Measurements from ENCODE around the gene TINAG. TPM values are rescaled to one million over a fixed set of nuclear protein-coding genes. Genes with fewer than 3 reads are reported as not detected.

The TINAG gene, protein sequence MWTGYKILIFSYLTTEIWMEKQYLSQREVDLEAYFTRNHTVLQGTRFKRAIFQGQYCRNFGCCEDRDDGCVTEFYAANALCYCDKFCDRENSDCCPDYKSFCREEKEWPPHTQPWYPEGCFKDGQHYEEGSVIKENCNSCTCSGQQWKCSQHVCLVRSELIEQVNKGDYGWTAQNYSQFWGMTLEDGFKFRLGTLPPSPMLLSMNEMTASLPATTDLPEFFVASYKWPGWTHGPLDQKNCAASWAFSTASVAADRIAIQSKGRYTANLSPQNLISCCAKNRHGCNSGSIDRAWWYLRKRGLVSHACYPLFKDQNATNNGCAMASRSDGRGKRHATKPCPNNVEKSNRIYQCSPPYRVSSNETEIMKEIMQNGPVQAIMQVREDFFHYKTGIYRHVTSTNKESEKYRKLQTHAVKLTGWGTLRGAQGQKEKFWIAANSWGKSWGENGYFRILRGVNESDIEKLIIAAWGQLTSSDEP
- total RNA-seq, result not detected in 2 replicates

DNA sequence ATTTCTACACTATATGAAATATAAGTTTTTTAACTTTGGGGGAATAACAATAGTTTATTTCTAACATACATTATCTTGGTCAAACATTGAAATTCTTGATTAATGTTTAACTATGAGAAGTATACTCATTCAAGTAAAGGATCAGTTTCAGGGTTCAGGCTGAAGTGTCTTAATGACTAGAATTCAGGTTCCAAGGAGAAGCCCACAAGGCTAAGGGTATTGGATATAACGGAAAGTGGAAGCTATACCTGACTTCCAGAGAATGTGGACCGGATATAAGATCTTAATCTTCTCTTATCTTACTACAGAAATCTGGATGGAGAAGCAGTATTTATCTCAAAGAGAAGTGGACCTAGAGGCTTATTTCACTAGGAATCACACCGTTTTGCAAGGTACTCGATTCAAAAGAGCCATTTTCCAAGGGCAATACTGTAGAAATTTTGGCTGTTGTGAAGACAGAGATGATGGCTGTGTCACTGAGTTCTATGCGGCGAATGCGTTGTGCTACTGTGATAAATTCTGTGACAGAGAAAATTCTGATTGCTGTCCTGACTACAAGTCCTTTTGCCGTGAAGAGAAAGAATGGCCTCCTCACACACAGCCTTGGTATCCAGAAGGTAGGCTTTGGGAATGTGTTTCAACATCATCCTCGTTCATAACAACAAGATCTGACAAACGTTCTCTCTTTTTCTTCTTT is at the start of gene TINAG:
TINAG (plus strand) TSS at position 153 of the 697 bp plus-strand sequence; CDS start at position 263, 110 bp downstream.
- H3K27me3 Mint-ChIP-seq (ENCODE audit: insufficient read depth), result no peaks in the 10 kb centered on the region
- H3K36me3 Mint-ChIP-seq (ENCODE audit: low read depth), result no peaks in the 10 kb centered on the region
- DNase-seq (ENCODE audit: low spot score), result no peak
- no peak within 1 kb of the TSS for H3K4me3 Mint-ChIP-seq
- no peaks in the 10 kb centered on the region for H3K9me3 Mint-ChIP-seq
- H3K27ac Mint-ChIP-seq, result no peak within 1 kb of the TSS
- intact Hi-C loops (cut with micrococcal nuclease), result no loop called here
- H3K4me1 Mint-ChIP-seq (ENCODE audit: low read depth), result no peaks in the 10 kb centered on the region

DNA sequence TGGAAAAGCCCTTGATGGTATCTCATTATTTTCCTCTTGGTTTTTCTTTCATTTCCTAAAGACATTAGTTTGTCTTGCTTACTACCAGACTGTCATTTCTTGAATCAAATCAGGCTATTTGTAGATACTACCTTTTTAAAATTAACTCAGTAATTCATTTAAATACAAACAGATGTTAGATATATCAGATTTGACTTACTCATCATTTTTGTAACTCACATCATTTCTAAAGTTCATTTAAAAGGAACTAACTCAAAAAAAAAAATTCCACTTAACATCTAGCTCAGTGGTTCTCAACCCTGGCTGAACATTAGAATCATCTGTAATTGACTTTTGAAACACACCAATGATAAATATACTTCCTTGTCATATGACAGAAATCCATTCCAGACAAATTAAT is 48.2 kb upstream of the TINAG start:
- H3K27ac Mint-ChIP-seq, result no peak overlapping the region
- no peaks in the 10 kb centered on the region for H3K36me3 Mint-ChIP-seq (ENCODE audit: low read depth)
- H3K4me1 Mint-ChIP-seq (ENCODE audit: low read depth), result no peaks in the 10 kb centered on the region
- intact Hi-C loops (cut with micrococcal nuclease), result no loop called here
- no peak for DNase-seq (ENCODE audit: low spot score)
- no peak overlapping the region for H3K4me3 Mint-ChIP-seq
- H3K27me3 Mint-ChIP-seq (ENCODE audit: insufficient read depth), result no peaks in the 10 kb centered on the region
- H3K9me3 Mint-ChIP-seq, result no peaks in the 10 kb centered on the region

DNA sequence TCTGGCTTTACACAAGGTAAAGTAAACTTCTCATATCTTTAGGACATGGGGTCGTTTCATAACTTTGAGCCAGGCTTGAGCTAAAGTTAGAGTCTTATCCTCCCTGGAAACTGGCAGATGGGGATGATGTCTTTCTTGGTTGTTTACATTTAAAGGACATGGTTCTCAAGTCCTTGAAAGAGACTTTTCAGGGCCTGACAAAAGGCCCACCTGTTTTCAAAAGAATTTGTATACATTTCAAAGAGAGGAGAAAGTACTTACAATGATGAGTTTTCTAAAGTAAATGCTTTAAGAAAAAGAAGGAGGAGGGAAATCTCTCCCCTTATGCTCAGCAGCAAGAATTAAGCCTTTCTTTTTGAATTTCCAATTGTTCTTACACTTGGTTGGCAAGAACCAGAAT is 45.7 kb upstream of the TINAG start:
- H3K9me3 Mint-ChIP-seq, result no peaks in the 10 kb centered on the region
- H3K36me3 Mint-ChIP-seq (ENCODE audit: low read depth), result no peaks in the 10 kb centered on the region
- intact Hi-C loops (cut with micrococcal nuclease), result no loop called here
- no peak for DNase-seq (ENCODE audit: low spot score)
- no peaks in the 10 kb centered on the region for H3K27me3 Mint-ChIP-seq (ENCODE audit: insufficient read depth)
- no peak overlapping the region for H3K4me3 Mint-ChIP-seq
- no peak overlapping the region for H3K27ac Mint-ChIP-seq
- no peaks in the 10 kb centered on the region for H3K4me1 Mint-ChIP-seq (ENCODE audit: low read depth)

DNA sequence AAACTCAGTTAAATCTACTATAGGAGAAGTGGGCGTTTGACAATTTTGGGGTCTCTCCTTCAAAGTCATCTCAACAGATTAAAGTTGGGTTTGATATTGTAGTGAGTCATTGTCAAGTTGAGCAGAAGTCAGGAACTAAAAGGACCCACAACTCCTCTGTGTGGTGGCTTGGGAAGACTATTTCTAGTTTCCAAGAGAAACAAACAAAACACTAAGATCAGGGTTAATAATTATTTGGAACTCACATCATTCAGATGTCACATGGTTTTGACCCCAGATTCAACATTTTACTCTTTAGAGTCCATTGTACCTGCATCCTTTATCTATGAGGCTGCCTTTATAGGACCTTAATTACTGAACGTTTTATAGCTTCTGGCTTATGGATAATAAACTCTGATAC is 45.3 kb upstream of the TINAG start:
- DNase-seq (ENCODE audit: low spot score), result no peak
- intact Hi-C loops (cut with micrococcal nuclease), result no loop called here
- Mint-ChIP-seq H3K27me3 (ENCODE audit: insufficient read depth) (no peaks in the 10 kb centered on the region), H3K4me3 (no peak overlapping the region), H3K36me3 (ENCODE audit: low read depth) (no peaks in the 10 kb centered on the region), H3K4me1 (ENCODE audit: low read depth) (no peaks in the 10 kb centered on the region), H3K27ac (no peak overlapping the region), H3K9me3 (no peaks in the 10 kb centered on the region)

DNA sequence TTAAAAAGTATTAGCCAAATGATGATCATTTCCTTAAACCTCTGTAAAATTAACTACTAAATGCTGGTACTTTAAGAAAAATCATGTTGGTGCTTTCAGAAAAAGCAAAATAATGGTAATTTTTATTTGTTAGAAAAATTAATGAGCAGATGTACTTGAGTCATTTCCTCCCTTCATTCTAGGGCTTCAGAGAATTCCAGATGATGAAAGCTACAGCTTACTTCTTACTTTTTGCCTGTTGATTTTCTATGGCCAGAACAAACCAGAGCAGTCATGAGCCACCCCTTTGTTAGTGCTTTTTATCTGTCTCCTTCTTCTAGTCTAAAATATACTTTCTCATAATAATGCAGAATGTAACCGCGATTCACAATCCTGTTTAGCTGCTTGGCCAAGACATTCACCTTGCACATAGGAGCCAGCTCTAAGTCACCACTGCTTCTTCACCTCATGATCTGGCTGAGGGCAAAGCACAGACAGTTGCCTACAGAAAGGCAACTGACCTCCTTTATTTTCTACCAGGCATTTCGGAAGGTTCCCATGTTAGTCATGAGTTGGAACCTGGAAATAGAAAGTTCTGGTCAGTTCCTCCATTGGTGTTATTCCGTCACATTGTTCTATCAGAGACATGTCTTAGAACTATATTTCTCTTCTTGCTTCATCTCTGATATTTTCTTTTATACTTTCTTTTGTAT is 43.5 kb upstream of the TINAG start:
- no peak for DNase-seq (ENCODE audit: low spot score)
- no peak overlapping the region for H3K4me3 Mint-ChIP-seq
- no peaks in the 10 kb centered on the region for H3K27me3 Mint-ChIP-seq (ENCODE audit: insufficient read depth)
- no peaks in the 10 kb centered on the region for H3K36me3 Mint-ChIP-seq (ENCODE audit: low read depth)
- H3K4me1 Mint-ChIP-seq (ENCODE audit: low read depth), result no peaks in the 10 kb centered on the region
- H3K27ac Mint-ChIP-seq, result no peak overlapping the region
- intact Hi-C loops (cut with micrococcal nuclease), result no loop called here
- H3K9me3 Mint-ChIP-seq, result no peaks in the 10 kb centered on the region

DNA sequence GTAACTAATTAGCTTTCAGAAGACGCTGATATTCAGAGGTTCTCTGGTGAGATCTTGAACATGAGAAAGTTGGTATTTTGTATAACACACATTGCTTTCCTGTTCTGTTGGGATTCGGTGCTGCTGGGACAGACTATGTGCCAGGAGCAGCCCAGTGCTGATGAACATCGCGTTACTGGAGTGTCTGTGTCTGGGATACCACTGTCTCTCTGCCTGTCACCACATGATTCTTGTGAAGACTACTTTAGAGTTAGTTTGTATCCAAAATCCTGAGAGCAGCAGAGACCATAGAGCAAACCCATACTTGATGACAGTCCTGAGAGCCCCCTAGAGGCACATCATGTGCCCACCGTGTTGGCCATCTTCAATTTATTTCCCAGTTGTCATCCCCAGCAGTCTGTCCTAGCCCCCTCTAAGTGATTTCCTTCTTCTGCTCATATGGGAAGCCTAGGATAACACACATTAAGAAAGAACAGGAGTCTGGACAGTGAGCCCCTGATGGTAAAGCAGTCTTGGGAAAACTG is 41.8 kb upstream of the TINAG start:
- Mint-ChIP-seq H3K4me1 (ENCODE audit: low read depth) (no peaks in the 10 kb centered on the region), H3K36me3 (ENCODE audit: low read depth) (no peaks in the 10 kb centered on the region), H3K9me3 (no peaks in the 10 kb centered on the region), H3K27ac (no peak overlapping the region), H3K4me3 (no peak overlapping the region), H3K27me3 (ENCODE audit: insufficient read depth) (peaks cover 2% of the 10 kb centered on the region)
- no peak for DNase-seq (ENCODE audit: low spot score)
- intact Hi-C loops (cut with micrococcal nuclease), result no loop called here

DNA sequence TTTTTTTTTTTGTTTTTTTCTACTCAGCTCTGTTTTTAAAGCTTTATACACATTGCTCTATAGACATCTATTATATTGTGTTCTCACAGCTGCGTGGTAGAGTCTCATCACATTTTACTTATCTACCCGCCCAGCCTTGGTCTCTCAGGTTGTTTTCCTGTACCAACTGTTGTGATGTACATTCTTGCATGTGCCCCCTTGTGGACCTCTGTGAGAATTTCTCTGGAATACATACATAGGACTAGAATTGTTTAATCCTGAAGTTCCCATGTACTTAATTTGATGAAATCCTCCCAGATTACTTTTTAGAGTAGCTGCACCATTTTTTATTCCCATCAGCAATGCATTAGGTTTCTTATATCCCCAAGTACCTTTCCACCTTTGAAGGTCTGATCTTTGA is 40.4 kb upstream of the TINAG start:
- no peaks in the 10 kb centered on the region for H3K9me3 Mint-ChIP-seq
- DNase-seq (ENCODE audit: low spot score), result no peak
- H3K27me3 Mint-ChIP-seq (ENCODE audit: insufficient read depth), result peaks cover 2% of the 10 kb centered on the region
- H3K4me1 Mint-ChIP-seq (ENCODE audit: low read depth), result no peaks in the 10 kb centered on the region
- intact Hi-C loops (cut with micrococcal nuclease), result no loop called here
- no peak overlapping the region for H3K4me3 Mint-ChIP-seq
- H3K36me3 Mint-ChIP-seq (ENCODE audit: low read depth), result no peaks in the 10 kb centered on the region
- no peak overlapping the region for H3K27ac Mint-ChIP-seq

DNA sequence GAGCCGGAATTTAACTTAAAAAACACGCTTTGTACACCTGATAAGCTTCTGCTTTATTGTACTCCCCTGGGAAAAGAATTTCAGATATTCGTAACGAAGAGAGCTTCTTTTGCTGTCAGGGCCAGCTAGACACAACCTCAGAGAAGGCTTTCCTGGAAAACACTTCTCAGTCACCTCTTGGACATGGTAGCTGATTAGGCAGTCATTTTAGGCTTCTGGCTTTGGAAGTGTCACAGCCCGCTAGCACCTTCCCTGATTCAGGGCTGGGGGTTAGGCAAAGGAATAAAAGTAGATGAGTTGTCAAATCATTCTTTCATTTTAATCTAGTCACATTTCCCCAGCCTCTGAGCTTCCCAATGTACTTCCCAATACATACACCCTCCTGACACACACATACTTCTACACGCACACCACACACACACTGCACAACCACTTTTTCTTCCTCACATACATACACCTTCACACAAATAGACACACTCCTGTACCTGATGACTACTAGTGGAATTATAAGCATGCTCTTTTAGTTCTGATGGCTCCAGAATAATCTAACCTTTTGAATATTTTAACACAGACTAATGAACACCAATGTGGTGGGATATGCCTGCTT is 34.9 kb upstream of the TINAG start:
- H3K27me3 Mint-ChIP-seq (ENCODE audit: insufficient read depth), result peaks cover 2% of the 10 kb centered on the region
- H3K36me3 Mint-ChIP-seq (ENCODE audit: low read depth), result no peaks in the 10 kb centered on the region
- intact Hi-C loops (cut with micrococcal nuclease), result no loop called here

DNA sequence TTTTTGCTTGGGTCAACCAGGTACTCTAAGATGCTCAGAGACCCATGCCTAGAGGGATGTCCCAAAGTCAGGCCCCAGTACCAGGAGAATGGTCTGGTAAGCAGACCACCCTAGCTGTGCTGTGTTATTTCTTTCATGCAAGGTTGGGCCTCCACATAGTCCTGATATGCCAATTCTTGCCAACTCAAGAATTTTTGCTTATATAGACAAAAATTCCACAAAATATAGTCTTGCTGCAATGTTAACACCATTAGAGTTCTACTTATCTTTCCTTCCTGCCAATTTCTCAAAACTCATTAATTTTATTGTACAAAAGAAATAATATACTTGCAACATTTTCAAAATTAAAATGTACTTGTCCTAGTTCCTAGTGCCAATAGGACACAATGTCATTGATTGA is 33.9 kb upstream of the TINAG start:
- Mint-ChIP-seq H3K36me3 (ENCODE audit: low read depth) (no peaks in the 10 kb centered on the region), H3K27ac (no peak overlapping the region), H3K4me3 (no peak overlapping the region), H3K27me3 (ENCODE audit: insufficient read depth) (peaks cover 2% of the 10 kb centered on the region), H3K9me3 (peaks cover 4% of the 10 kb centered on the region), H3K4me1 (ENCODE audit: low read depth) (no peaks in the 10 kb centered on the region)
- no peak for DNase-seq (ENCODE audit: low spot score)
- intact Hi-C loops (cut with micrococcal nuclease), result no loop called here

More for the DNA sequence above, 34.9 kb upstream of the TINAG start:
- no peak for DNase-seq (ENCODE audit: low spot score)
- H3K4me1 Mint-ChIP-seq (ENCODE audit: low read depth), result no peaks in the 10 kb centered on the region
- peaks cover 4% of the 10 kb centered on the region for H3K9me3 Mint-ChIP-seq
- no peak overlapping the region for H3K4me3 Mint-ChIP-seq
- no peak overlapping the region for H3K27ac Mint-ChIP-seq

DNA sequence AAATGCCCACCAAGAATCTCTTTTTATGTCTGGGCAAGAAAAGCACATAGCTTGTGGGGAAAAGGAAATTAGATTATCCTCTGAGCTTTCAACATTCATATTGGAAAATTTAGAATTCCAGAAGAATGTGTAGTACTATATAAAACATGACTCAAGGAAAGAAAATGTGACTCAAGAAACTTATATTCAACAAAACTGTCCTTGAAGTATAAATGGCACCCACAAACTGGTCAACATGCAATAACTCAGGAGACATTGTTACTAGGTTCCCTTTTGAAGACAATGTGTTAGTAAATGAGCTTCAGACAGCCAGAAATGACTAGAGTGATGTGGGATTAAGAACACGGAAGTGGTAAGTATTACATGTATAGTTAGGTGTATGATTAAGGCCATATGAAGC is 26.1 kb upstream of the TINAG start:
- intact Hi-C loops (cut with micrococcal nuclease), result no loop called here
- Mint-ChIP-seq H3K4me1 (ENCODE audit: low read depth) (no peaks in the 10 kb centered on the region), H3K4me3 (no peak overlapping the region), H3K27me3 (ENCODE audit: insufficient read depth) (no peaks in the 10 kb centered on the region), H3K9me3 (peaks cover 7% of the 10 kb centered on the region), H3K36me3 (ENCODE audit: low read depth) (no peaks in the 10 kb centered on the region), H3K27ac (no peak overlapping the region)
- no peak for DNase-seq (ENCODE audit: low spot score)

DNA sequence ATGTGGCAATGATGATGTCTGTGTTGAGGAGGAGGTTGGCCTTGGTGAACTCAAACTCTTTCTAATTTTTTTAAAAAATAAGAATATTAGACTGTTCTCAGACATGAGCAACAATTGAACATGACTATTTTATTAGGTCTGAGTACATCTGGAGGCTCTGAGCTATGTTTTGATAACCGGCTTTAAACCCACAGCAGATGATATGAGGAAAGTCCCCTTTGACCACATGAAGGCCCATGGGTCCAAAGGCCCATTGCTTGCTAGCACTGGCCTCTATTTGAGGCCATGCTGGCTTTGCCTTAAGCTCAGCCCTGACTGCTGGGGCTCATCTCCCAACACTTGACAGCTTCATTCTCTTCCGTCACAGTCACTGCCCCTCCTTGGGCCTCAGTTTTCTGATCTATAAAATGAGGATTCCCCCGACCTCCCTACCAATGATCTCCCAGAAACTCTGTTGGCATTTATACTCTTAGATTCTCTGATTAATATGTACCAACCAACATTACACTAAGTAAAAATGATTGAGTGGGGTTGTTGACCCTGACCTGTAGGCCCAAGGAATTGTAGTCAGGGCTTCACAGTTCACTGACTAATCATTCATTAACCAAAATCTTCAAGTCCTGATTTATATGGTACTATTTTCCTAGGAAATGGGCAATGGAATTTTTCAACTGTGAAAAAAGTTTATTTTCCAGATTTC is 23.9 kb upstream of the TINAG start:
- Mint-ChIP-seq H3K4me3 (no peak overlapping the region), H3K27ac (no peak overlapping the region), H3K9me3 (peaks cover 3% of the 10 kb centered on the region), H3K27me3 (ENCODE audit: insufficient read depth) (no peaks in the 10 kb centered on the region), H3K36me3 (ENCODE audit: low read depth) (no peaks in the 10 kb centered on the region), H3K4me1 (ENCODE audit: low read depth) (no peaks in the 10 kb centered on the region)
- intact Hi-C loops (cut with micrococcal nuclease), result no loop called here
- no peak for DNase-seq (ENCODE audit: low spot score)

DNA sequence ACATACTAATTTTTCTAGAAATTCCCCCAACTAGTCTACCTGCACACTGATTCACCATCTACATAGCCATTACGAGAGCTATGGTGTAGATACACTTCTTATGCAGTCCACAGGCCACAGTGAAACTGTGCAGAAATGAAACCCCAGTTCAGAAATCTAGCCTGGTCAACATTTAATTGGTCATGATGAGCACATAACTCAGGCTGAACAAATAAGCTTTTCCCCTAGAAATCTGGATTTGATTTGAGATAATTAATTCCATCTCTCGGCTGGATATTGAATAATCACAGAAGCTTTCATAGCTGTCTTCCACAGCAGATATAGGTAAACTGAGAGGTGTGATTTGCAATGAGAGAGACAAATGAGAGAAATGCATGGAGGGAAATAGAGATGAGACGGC is 22.6 kb upstream of the TINAG start:
- no peak overlapping the region for H3K27ac Mint-ChIP-seq
- H3K36me3 Mint-ChIP-seq (ENCODE audit: low read depth), result no peaks in the 10 kb centered on the region
- intact Hi-C loops (cut with micrococcal nuclease), result no loop called here
- H3K4me3 Mint-ChIP-seq, result no peak overlapping the region
- H3K4me1 Mint-ChIP-seq (ENCODE audit: low read depth), result no peaks in the 10 kb centered on the region
- no peak for DNase-seq (ENCODE audit: low spot score)
- H3K9me3 Mint-ChIP-seq, result peaks cover 3% of the 10 kb centered on the region
- no peaks in the 10 kb centered on the region for H3K27me3 Mint-ChIP-seq (ENCODE audit: insufficient read depth)

Data from activated T-helper 1 cell treated with anti-CD3 and anti-CD28 coated beads, Interleukin-12 subunit alpha, Interleukin-12 subunit beta, Interleukin-2, Interleukin-4 antibody, amounts not matched to agents 30 ng/mL and 10 ng/mL and 1 ng/mL, durations not matched to agents 14 hours and 24 hours and 36 hours (primary cell).